GM12875 (cell line): Measurements from ENCODE around the gene PLA2G2E.

Experiments
- H3K4me3 ChIP-seq: one replicate; pipeline ENCODE4 v1.5.1; 2011; ENCODE audit warnings: low read depth, low read length, control low read depth
- TF ChIP-seq, protein P1 (sequence below): IDR thresholded peaks from 2 replicates; pipeline ENCODE4 v1.5.1; 2011; ENCODE audit warnings: low read depth, mild to moderate bottlenecking, control low read depth, inconsistent platforms, low read length, moderate library complexity, borderline replicate concordance; ENCODE audit not compliant: insufficient read depth

The PLA2G2E gene

DNA sequence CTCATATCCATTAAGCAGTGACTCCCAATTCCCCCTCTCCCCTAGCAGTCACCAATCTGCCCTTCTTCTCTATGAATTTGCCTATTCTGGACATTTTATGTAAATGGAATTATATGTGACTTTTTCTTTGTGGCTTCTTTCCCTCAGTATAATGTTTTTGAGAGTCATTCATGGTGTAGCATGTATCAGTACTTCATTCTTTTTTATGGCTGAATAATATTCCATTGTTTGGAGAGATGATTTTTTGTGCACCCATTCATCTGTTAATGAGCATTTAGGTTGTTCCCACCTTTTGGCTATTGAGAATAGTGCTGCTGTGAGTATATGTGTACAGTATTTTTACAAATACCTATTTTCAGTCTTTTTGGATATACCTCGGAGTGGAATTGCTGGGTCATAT, 21.8 kb downstream of the PLA2G2E start:
- TF ChIP-seq, protein P1, sequence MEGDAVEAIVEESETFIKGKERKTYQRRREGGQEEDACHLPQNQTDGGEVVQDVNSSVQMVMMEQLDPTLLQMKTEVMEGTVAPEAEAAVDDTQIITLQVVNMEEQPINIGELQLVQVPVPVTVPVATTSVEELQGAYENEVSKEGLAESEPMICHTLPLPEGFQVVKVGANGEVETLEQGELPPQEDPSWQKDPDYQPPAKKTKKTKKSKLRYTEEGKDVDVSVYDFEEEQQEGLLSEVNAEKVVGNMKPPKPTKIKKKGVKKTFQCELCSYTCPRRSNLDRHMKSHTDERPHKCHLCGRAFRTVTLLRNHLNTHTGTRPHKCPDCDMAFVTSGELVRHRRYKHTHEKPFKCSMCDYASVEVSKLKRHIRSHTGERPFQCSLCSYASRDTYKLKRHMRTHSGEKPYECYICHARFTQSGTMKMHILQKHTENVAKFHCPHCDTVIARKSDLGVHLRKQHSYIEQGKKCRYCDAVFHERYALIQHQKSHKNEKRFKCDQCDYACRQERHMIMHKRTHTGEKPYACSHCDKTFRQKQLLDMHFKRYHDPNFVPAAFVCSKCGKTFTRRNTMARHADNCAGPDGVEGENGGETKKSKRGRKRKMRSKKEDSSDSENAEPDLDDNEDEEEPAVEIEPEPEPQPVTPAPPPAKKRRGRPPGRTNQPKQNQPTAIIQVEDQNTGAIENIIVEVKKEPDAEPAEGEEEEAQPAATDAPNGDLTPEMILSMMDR: no peak
- H3K4me3 ChIP-seq: no peak overlapping the region

DNA sequence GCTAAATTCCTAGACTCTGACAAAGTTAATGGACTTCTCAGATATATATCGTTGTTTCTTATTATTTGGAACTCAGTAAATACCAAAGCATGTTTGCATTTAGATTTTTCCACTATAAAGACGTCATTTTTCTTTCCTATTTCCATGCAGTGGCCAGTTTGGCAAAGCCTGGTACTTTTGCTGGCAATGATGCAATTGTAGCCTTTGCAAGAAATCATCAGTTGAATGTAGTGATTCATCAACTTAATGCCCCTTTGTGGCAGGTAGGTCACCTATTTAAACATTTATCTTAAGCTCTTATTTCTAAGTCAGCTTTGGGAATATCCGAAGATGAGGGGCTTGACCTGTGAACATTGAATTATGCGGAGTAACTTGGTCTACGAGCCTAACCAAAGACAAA, 29.2 kb downstream of the PLA2G2E start:
- H3K4me3 ChIP-seq: no peak overlapping the region
- TF ChIP-seq, protein P1: no peak

DNA sequence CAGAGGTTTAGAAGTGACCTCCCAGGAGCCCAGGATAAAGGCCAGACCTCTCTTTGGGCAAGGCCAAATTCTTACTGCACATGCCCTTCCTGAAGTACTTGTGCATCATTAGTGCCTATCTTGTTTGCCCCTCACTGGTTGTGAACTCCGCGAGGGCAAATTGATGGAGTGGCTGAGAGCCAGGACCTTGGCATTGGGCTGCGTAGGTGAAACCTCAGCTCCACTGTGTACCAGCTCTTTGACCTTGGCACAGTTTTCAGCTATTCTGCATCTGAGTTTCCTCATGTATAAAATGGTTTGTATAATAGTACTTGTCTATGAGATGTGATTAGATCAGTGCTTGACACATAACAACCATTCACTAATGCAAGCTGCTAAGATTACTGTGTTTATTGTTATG, 29.7 kb downstream of the PLA2G2E start:
- TF ChIP-seq, protein P1: no peak
- no peak overlapping the region for H3K4me3 ChIP-seq

DNA sequence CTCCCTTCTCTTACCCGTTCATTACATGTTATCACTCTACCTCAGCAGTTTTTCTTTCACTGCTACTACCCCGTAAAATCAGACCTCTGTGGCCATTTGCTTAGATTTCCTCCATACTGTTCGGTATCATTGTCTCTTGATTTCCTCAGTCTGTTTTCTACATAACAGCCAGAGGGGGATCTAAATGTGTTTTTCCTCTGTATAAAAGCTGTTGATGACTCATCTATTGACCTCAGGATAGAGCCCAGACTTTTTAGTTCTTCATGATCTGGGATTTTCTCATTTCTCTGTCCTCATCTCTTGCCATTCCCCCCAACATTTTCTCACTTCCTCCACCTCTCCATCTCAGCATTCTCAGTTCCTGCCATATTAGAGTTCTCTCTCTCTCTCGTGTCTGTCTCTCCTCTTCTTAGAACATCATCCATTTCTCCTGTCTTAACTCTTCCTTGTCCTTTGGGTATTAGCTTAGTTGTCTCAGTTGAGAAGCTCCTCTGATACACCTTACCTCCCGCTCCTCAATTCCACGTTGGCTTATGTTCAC, 30.7 kb downstream of the PLA2G2E start:
- H3K4me3 ChIP-seq: no peak overlapping the region
- TF ChIP-seq, protein P1: no peak

DNA sequence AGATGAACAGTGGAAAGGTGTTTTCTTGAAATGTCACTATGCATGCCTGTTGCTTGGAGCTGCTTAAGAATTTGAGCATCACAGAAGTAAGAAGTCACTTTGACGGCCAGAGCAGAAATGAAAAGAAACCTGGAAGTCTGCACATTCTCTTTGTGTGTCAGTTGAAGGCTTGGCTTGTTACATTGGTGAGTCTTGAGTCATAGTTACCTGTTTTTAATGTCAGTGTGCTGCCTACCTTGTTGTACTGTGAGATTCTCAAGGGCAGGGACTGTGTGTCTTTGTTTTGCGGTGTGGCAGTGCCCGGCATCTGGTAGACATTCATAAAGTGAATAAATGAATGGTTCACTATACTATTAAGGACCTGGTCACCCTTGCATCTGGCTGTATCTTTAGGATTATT, 31.3 kb downstream of the PLA2G2E start:
- TF ChIP-seq, protein P1: no peak

DNA sequence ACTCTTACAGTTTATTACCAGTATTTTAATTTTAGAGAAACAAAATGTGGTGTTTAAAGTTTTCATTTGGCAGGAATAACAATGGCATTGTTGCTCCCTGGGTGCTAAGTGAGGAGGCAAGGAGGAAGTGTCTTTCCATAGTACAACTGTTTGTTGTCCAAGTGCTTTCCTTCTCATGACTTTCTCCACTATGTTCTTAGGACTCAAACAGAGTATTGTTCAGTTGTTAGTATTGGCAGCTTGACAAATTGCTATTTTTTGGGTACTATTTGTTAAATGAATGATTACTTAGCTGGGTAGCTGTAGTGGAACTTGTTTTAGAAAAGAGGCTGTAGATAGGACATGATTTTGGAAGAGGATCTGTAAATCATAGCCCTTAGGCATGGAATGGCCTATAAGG, 33.8 kb downstream of the PLA2G2E start:
- H3K4me3 ChIP-seq: no peak overlapping the region
- TF ChIP-seq, protein P1: no peak

More for the DNA sequence above, 31.3 kb downstream of the PLA2G2E start:
- H3K4me3 ChIP-seq: no peak overlapping the region

DNA sequence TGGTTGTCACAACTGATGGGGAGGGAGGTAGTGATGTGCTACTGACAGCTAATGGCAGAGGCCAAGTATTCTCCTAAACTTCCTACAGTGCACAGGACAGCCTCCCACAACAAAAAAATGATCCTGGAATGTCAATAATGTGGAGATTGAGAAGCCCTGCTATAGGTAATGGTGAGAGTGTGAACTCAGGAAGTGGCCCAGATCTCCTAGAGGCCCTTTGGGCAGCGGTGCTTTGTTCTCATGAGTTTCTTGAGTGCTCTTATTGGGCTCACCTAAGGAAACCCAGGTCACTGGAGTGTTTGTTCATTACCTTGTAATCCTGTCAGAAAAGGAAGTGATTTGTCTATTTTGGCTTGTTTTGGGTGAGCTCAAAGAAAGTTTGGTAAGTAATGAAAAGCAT, 35.3 kb downstream of the PLA2G2E start:
- TF ChIP-seq, protein P1: no peak
- H3K4me3 ChIP-seq: no peak overlapping the region
